ENCODE data around the gene ERC2. TPM values are rescaled to one million over a fixed set of nuclear protein-coding genes. Genes with fewer than 3 reads are reported as not detected.

Gene ERC2
- polyA plus RNA-seq, 3 donors, result not detected

DNA sequence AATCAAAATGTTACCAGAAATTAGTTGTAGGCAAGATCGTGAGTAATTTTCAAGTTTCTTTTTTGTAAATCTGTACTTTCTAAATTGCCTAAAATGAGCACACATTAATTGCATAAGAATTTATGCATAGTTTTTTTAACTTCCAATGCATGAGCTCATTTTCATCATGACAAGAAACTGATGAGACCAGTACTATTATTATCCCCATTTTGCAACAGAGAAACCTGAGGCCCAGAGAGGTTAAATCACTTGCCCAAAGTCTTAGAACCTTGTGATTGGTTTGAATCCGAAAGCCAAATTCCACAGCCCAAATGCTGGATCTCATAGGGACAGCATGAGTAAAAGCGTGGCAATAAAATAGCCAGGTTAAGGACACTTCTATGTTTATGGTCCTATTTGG is 274.7 kb downstream of the ERC2 start:
- no peak overlapping the region for H3K27ac Mint-ChIP-seq
- Histone ChIP-seq H3K27ac (ENCODE audit: low read depth in 1 of 2, low read length in 2 of 2) (no peak overlapping the region), H3K27me3 (ENCODE audit: control insufficient read depth in 2 of 2, insufficient read depth in 2 of 2, low read length in 2 of 2) (no peaks in the 10 kb centered on the region), H3K9ac (ENCODE audit: insufficient read depth, low read length, poor library complexity, severe bottlenecking) (no peak overlapping the region), H2AFZ (ENCODE audit: insufficient read depth, low read depth, low read length, poor library complexity, severe bottlenecking) (no peak overlapping the region), H3K79me2 (ENCODE audit: insufficient read depth, low read length) (no peaks in the 10 kb centered on the region), H4K20me1 (ENCODE audit: insufficient read depth, low read length) (no peaks in the 10 kb centered on the region), H3K4me1 (ENCODE audit: control insufficient read depth in 1 of 2, insufficient read depth in 2 of 2, low read length in 2 of 2) (no peaks in the 10 kb centered on the region), H3K36me3 (replicated peaks in 1 of 2; ENCODE audit: control insufficient read depth in 1 of 2, insufficient read depth in 2 of 2, low read length in 2 of 2) (no peaks in the 10 kb centered on the region), H3K4me3 (replicated peaks in 1 of 3; ENCODE audit: low read depth in 2 of 3, low read length in 3 of 3) (no peak overlapping the region), H3K9me3 (replicated peaks in 1 of 2; ENCODE audit: control insufficient read depth in 1 of 2, insufficient read depth in 1 of 2, low read length in 2 of 2) (no peaks in the 10 kb centered on the region), H3K4me2 (replicated peaks; ENCODE audit: extremely low read depth, low read length, poor library complexity, severe bottlenecking) (no peak overlapping the region)
- TF ChIP-seq, protein P1, sequence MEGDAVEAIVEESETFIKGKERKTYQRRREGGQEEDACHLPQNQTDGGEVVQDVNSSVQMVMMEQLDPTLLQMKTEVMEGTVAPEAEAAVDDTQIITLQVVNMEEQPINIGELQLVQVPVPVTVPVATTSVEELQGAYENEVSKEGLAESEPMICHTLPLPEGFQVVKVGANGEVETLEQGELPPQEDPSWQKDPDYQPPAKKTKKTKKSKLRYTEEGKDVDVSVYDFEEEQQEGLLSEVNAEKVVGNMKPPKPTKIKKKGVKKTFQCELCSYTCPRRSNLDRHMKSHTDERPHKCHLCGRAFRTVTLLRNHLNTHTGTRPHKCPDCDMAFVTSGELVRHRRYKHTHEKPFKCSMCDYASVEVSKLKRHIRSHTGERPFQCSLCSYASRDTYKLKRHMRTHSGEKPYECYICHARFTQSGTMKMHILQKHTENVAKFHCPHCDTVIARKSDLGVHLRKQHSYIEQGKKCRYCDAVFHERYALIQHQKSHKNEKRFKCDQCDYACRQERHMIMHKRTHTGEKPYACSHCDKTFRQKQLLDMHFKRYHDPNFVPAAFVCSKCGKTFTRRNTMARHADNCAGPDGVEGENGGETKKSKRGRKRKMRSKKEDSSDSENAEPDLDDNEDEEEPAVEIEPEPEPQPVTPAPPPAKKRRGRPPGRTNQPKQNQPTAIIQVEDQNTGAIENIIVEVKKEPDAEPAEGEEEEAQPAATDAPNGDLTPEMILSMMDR (IDR thresholded peaks at IDR 0.05), result no peak
- WGBS (ENCODE audit: insufficient coverage), result 100% methylated on average over 1 of the region's 3 CpGs
- DNase-seq, result no peak
- peaks cover 11% of the 10 kb centered on the region for H3K4me1 Mint-ChIP-seq
- H3K4me3 Mint-ChIP-seq, result no peak overlapping the region
- no peaks in the 10 kb centered on the region for H3K36me3 Mint-ChIP-seq
- intact Hi-C loops (cut with micrococcal nuclease), result no loop called here
- H3K27me3 Mint-ChIP-seq (ENCODE audit: low read depth in 3 of 3), result peaks cover 3 to 9% (median 5%) of the 10 kb centered on the region in 3 donors
- H3K9me3 Mint-ChIP-seq, result peaks cover 0 to 2% (median 0%) of the 10 kb centered on the region in 7 donors

DNA sequence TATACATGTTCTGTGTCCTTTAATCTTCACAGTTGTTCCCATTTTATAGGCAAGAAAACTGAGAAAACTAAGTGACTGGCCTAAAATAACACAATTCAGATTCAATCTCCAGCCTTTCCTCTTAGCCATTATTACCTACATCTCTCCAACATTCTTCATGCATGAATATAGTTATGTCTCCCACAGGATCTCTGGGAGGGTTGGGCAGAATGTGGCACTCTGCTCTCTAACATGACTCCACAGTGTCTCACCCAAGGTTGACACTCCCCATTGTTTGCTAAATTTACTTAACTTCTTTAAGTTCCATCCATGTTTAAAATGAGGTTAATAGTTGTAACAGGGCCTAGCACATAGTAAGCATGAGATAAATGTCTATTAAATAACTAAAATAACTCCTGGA is 276.3 kb downstream of the ERC2 start:
- Mint-ChIP-seq H3K27me3 (ENCODE audit: low read depth in 3 of 3) (peaks cover 3 to 9% (median 5%) of the 10 kb centered on the region in 3 donors), H3K4me1 (no peaks in the 10 kb centered on the region), H3K36me3 (no peaks in the 10 kb centered on the region), H3K27ac (no peak overlapping the region), H3K9me3 (peaks cover 0 to 2% (median 0%) of the 10 kb centered on the region in 7 donors), H3K4me3 (no peak overlapping the region)
- Histone ChIP-seq H3K27me3 (ENCODE audit: control insufficient read depth in 2 of 2, insufficient read depth in 2 of 2, low read length in 2 of 2) (no peaks in the 10 kb centered on the region), H3K36me3 (replicated peaks in 1 of 2; ENCODE audit: control insufficient read depth in 1 of 2, insufficient read depth in 2 of 2, low read length in 2 of 2) (no peaks in the 10 kb centered on the region), H3K4me1 (ENCODE audit: control insufficient read depth in 1 of 2, insufficient read depth in 2 of 2, low read length in 2 of 2) (no peaks in the 10 kb centered on the region), H4K20me1 (ENCODE audit: insufficient read depth, low read length) (no peaks in the 10 kb centered on the region), H3K79me2 (ENCODE audit: insufficient read depth, low read length) (no peaks in the 10 kb centered on the region), H2AFZ (ENCODE audit: insufficient read depth, low read depth, low read length, poor library complexity, severe bottlenecking) (no peak overlapping the region), H3K9me3 (replicated peaks in 1 of 2; ENCODE audit: control insufficient read depth in 1 of 2, insufficient read depth in 1 of 2, low read length in 2 of 2) (no peaks in the 10 kb centered on the region), H3K27ac (ENCODE audit: low read depth in 1 of 2, low read length in 2 of 2) (no peak overlapping the region), H3K9ac (ENCODE audit: insufficient read depth, low read length, poor library complexity, severe bottlenecking) (no peak overlapping the region), H3K4me3 (replicated peaks in 1 of 3; ENCODE audit: low read depth in 2 of 3, low read length in 3 of 3) (no peak overlapping the region), H3K4me2 (replicated peaks; ENCODE audit: extremely low read depth, low read length, poor library complexity, severe bottlenecking) (no peak overlapping the region)
- intact Hi-C loops (cut with micrococcal nuclease), result no loop called here
- no peak for DNase-seq
- TF ChIP-seq, protein P1 (IDR thresholded peaks at IDR 0.05), result no peak

All from CD14-positive monocyte (primary cell).